H1 (cell line): Measurements from ENCODE around the gene MLANA. TPM values are rescaled to one million over a fixed set of nuclear protein-coding genes. Genes with fewer than 3 reads are reported as not detected.

ENCODE experiments used
- FOSL1 ChIP-seq: IDR thresholded peaks from 2 replicates; pipeline ENCODE4 v1.6.1; 2011; ENCODE audit warnings: mild to moderate bottlenecking, low read depth, low read length, moderate library complexity; ENCODE audit not compliant: insufficient read depth
- KDM4A ChIP-seq: IDR thresholded peaks from one replicate; pipeline ENCODE4 v1.7.1; 2012; ENCODE audit warnings: low read depth, mild to moderate bottlenecking, moderate library complexity, low read length, inconsistent platforms; ENCODE audit not compliant: severe bottlenecking
- POLR2AphosphoS5 ChIP-seq: IDR thresholded peaks from 2 replicates; pipeline ENCODE4 v1.6.1; 2011; ENCODE audit warnings: low read depth, low read length
- polyA plus RNA-seq, 7 experiments: library from polyadenylated mRNA; depleted of rRNA in 3 of 7; stranded (reverse) in 5 of 7; unstranded in 2 of 7; fragments of >200 nt in 5 of 7; fragments of 200-250 nt in 2 of 7; gene quantifications; 1 replicate in 5 of 7; 2 replicates in 1 of 7; 4 replicates in 1 of 7; pipeline versions ENCODE4 v1.2.1 to v1.2.3, GENCODE V29; 2011 to 2013; ENCODE audit warnings: missing spikeins in 2 of 7, mixed read lengths in 2 of 7
- total RNA-seq: library from RNA; stranded (reverse); fragmentation: NEBNext Ultra II Directional; extraction: Animal tissue kit (Norgen Biotek cat#: 25700); gene quantifications from 2 replicates; pipeline ENCODE4 v1.2.1, GENCODE V29; 2021

Gene MLANA
- total and polyA plus RNA-seq, 2 of the 8 experiments (the other 6 are each of a cell fraction or from before 2014, with no cell fraction given), result not detected

GRCh38 chr9:5871785-5872184, 18.9 kb upstream of the MLANA start (continued):
- TF ChIP-seq FOSL1 (no peak), KDM4A (no peak), POLR2AphosphoS5 (no peak)
